Adrenal gland (tissue), 5 donors: ENCODE data around the gene BMERB1.

Experiments used
- CTCF ChIP-seq, 6 experiments: fragments of 450-650 bp in 4 of 6; fragments of 200-600 bp in 2 of 6; sonication (generic) in 1 of 6; IDR thresholded peaks; 1 replicate in 5 of 6; 2 replicates in 1 of 6; pipeline versions ENCODE4 v1.5.1 to v1.8.0; 2016 to 2021; ENCODE audit warnings: antibody characterized with exemption in 6 of 6, mild to moderate bottlenecking in 2 of 6, moderate library complexity in 1 of 6
- POLR2A ChIP-seq, 2 donors: fragments of 450-650 bp; IDR thresholded peaks; one replicate each; pipeline ENCODE4 v1.6.1; 2017; ENCODE audit warnings: antibody characterized with exemption in 2 of 2, mild to moderate bottlenecking in 2 of 2, moderate library complexity in 1 of 2
- donor health status: DM: no; HTN: no; CAD: no.

- no peak for TF ChIP-seq CTCF (IDR thresholded peaks at IDR 0.05)
- no peak for TF ChIP-seq POLR2A (IDR thresholded peaks at IDR 0.05)
These were observed 35.1 kb upstream of the BMERB1 start for GRCh38 chr16:15399317-15399716.
